ENCODE data around the gene DGKZ.
"Not testable (repeated sequence)": the region's sequence is repeated elsewhere in the genome, so short reads cannot be mapped to it uniquely, and the experiment has no call there.

The DGKZ gene

GRCh38 chr11:46372086-46372485 lies 24.8 kb downstream of the DGKZ start:
- TF ChIP-seq CTCF (IDR thresholded peaks at IDR 0.05; ENCODE audit: borderline replicate concordance, insufficient read depth, low read depth, low read length): no peak
- H3K4me3 ChIP-seq (ENCODE audit: low read depth, low read length): no peak overlapping the region

GRCh38 chr11:46372501-46372900 lies 25.2 kb downstream of the DGKZ start:
- not testable (repeated sequence) for H3K4me3 ChIP-seq (ENCODE audit: low read depth, low read length)

- TF ChIP-seq CTCF (IDR thresholded peaks at IDR 0.05; ENCODE audit: borderline replicate concordance, insufficient read depth, low read depth, low read length): no peak
- no peak overlapping the region for H3K4me3 ChIP-seq (ENCODE audit: low read depth, low read length)
Observed at GRCh38 chr11:46373787-46374740, 26.8 kb downstream of the DGKZ start.

- no peak for TF ChIP-seq CTCF (IDR thresholded peaks at IDR 0.05; ENCODE audit: borderline replicate concordance, insufficient read depth, low read depth, low read length)
- H3K4me3 ChIP-seq (ENCODE audit: low read depth, low read length): no peak overlapping the region
Observed at GRCh38 chr11:46374815-46375214, 27.6 kb downstream of the DGKZ start.

GRCh38 chr11:46375392-46376101 lies 28.3 kb downstream of the DGKZ start:
- no peak for TF ChIP-seq CTCF (IDR thresholded peaks at IDR 0.05; ENCODE audit: borderline replicate concordance, insufficient read depth, low read depth, low read length)
- no peak overlapping the region for H3K4me3 ChIP-seq (ENCODE audit: low read depth, low read length)

GRCh38 chr11:46376258-46377050 lies 29.2 kb downstream of the DGKZ start:
- TF ChIP-seq CTCF (IDR thresholded peaks at IDR 0.05; ENCODE audit: borderline replicate concordance, insufficient read depth, low read depth, low read length): no peak
- H3K4me3 ChIP-seq (ENCODE audit: low read depth, low read length): no peak overlapping the region

- TF ChIP-seq CTCF (IDR thresholded peaks at IDR 0.05; ENCODE audit: borderline replicate concordance, insufficient read depth, low read depth, low read length): no peak
- no peak overlapping the region for H3K4me3 ChIP-seq (ENCODE audit: low read depth, low read length)
Observed at GRCh38 chr11:46377290-46377689, 30.0 kb downstream of the DGKZ start.

Measured in GM12875 (cell line).